Liver (tissue), 3 donors: ENCODE data around the gene ACAN.

Source experiments
- CTCF ChIP-seq: fragments of 150-350 bp; IDR thresholded peaks from 2 replicates; pipeline ENCODE4 v1.5.1; 2017; ENCODE audit warnings: improper control_type of control experiment, low read depth, low read length; ENCODE audit not compliant: missing input control
- GABPA ChIP-seq, 2 donors: IDR thresholded peaks in 1 of 2; conservative IDR thresholded peaks in 1 of 2; 2 replicates each; pipeline ENCODE4 v1.6.1; 2016; ENCODE audit warnings: antibody characterized with exemption in 2 of 2, mild to moderate bottlenecking in 1 of 2, moderate library complexity in 1 of 2
- JUND ChIP-seq, 2 donors: IDR thresholded peaks; 2 replicates each; pipeline ENCODE4 v1.6.1; 2016; ENCODE audit warnings: antibody characterized with exemption in 2 of 2
- RAD21 ChIP-seq, 2 donors: IDR thresholded peaks; 2 replicates each; pipeline ENCODE4 v1.6.1; 2016; ENCODE audit warnings: antibody characterized with exemption in 2 of 2, mild to moderate bottlenecking in 2 of 2
- donor health status: healthy.
- donor health status: healthy.

DNA sequence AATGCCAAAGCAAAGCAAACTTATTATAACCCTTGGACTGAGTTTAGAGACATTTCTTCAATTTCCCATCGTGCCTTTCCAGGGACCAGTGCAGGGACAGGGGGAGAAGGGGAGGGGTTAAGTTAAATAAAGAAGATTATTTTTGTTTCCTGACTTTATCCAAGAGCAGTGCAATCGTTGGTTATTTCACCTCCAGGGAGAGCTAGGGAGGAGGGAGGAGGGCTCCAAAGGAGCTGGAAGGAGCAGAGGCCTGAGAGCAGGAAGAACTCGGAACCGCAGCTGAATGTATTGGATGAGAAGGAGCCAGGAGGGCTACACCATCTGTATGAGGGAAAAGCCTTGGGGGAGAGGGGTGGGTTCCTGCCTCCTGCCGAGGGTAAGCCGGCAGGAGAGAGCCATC is 71.4 kb downstream of the ACAN start:
- TF ChIP-seq JUND (IDR thresholded peaks at IDR 0.05) = no peak
- TF ChIP-seq CTCF = no peak
- TF ChIP-seq RAD21 (IDR thresholded peaks at IDR 0.05) = no peak
- no peak for TF ChIP-seq GABPA (IDR thresholded peaks at IDR 0.05 in 1 of 2, conservative IDR thresholded peaks at IDR 0.05 in 1 of 2)
